ENCODE data around the gene KCNIP3. TPM values are rescaled to one million over a fixed set of nuclear protein-coding genes. Genes with fewer than 3 reads are reported as not detected.

The KCNIP3 gene
- total and polyA plus RNA-seq, 9 of the 15 experiments (the other 6 are each of a cell fraction or from before 2014, with no cell fraction given): 0.04 TPM; not detected in 8

DNA sequence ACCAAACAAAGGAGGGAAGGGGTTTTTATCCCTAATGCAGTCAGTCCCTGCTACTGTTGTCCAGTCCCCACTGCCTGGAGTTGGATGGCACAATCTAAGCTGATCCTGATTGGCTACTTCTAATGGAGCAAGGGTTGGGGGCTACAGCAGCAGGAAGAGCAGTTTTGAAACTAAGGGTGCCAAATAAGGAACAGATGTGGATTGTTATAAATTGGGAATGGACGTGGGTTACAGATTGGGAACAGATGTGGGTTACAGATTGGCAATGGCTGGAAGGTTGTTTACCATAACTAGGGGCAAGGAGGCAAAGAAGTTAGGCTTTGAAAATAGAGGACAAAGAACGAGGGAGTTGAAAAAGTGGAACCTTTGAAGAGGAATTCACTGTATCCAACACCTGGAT lies 38.9 kb upstream of the KCNIP3 start:
- Histone ChIP-seq H3K9me1 (ENCODE audit: control insufficient read depth, insufficient read depth, low read length) (no peaks in the 10 kb centered on the region), H3K4me2 (ENCODE audit: insufficient read depth, low read length) (no peak overlapping the region), H3K9ac (ENCODE audit: insufficient read depth in 1 of 2, low read depth in 2 of 2, low read length in 2 of 2) (no peak overlapping the region), H3K27ac (ENCODE audit: extremely low read depth, low read depth, low read length) (no peak overlapping the region), H2AFZ (ENCODE audit: low read depth, low read length) (no peak overlapping the region), H3K4me3 (no peak overlapping the region), H3K79me2 (ENCODE audit: control insufficient read depth, insufficient read depth, low read length) (no peaks in the 10 kb centered on the region), H3K9me3 (replicated peaks; ENCODE audit: control insufficient read depth, insufficient read depth, low read depth, low read length) (no peaks in the 10 kb centered on the region), H3K27me3 (ENCODE audit: control insufficient read depth in 2 of 2, insufficient read depth in 2 of 2, low read length in 2 of 2) (peaks cover 2 to 10% of the 10 kb centered on the region in 2 experiments; a peak in 2 of 5 replicates), H3K36me3 (ENCODE audit: control insufficient read depth, insufficient read depth, low read length) (no peaks in the 10 kb centered on the region), H3K4me1 (replicated peaks in 1 of 2; ENCODE audit: control insufficient read depth in 2 of 2, insufficient read depth in 2 of 2, low read length in 2 of 2) (no peaks in the 10 kb centered on the region), H4K20me1 (replicated peaks; ENCODE audit: control insufficient read depth, insufficient read depth, low read length) (no peaks in the 10 kb centered on the region)
- FAIRE-seq: no peak
- DNase-seq (ENCODE audit: extremely low read depth in 1 of 4, low spot score in 3 of 4): no peak
- POLR2A ChIA-PET: interaction anchor here (0.7 kb wide), 1 partner anchor 10 kb away, joined by 4 read pairs; no protein-coding TSS in a partner anchor
- intact Hi-C loops (cut with micrococcal nuclease) (no loop called here), in situ Hi-C loops (cut with MboI) (no loop called here)
- CTCF ChIA-PET (ENCODE audit: low intra/inter-chr PET ratio): interaction anchor here (0.6 kb wide), 1 partner anchor 144 kb away, joined by 3 read pairs; no protein-coding TSS in a partner anchor
- no TSS peak for BruUV-seq (replicated peaks)
- 0% methylated on average over 2 of the region's 2 CpGs for WGBS (ENCODE audit: insufficient coverage, low coverage, missing lambda C conversion rate)
- ATAC-seq: no peak
- TF ChIP-seq, protein P1, sequence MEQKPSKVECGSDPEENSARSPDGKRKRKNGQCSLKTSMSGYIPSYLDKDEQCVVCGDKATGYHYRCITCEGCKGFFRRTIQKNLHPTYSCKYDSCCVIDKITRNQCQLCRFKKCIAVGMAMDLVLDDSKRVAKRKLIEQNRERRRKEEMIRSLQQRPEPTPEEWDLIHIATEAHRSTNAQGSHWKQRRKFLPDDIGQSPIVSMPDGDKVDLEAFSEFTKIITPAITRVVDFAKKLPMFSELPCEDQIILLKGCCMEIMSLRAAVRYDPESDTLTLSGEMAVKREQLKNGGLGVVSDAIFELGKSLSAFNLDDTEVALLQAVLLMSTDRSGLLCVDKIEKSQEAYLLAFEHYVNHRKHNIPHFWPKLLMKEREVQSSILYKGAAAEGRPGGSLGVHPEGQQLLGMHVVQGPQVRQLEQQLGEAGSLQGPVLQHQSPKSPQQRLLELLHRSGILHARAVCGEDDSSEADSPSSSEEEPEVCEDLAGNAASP (IDR thresholded peaks at IDR 0.05): no peak
- no peak for TF ChIP-seq SIN3B (IDR thresholded peaks at IDR 0.05; ENCODE audit: low read depth)
- no peak for TF ChIP-seq HDAC8 (tag; IDR thresholded peaks at IDR 0.05)
- TF ChIP-seq, protein P2, sequence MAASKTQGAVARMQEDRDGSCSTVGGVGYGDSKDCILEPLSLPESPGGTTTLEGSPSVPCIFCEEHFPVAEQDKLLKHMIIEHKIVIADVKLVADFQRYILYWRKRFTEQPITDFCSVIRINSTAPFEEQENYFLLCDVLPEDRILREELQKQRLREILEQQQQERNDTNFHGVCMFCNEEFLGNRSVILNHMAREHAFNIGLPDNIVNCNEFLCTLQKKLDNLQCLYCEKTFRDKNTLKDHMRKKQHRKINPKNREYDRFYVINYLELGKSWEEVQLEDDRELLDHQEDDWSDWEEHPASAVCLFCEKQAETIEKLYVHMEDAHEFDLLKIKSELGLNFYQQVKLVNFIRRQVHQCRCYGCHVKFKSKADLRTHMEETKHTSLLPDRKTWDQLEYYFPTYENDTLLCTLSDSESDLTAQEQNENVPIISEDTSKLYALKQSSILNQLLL (CRISPR knock-in tag; IDR thresholded peaks at IDR 0.05; ENCODE audit: borderline replicate concordance): no peak
- TF ChIP-seq CBX5 (IDR thresholded peaks at IDR 0.05; ENCODE audit: borderline replicate concordance, low read depth): no peak
- TF ChIP-seq IRF2 (CRISPR knock-in tag; IDR thresholded peaks at IDR 0.05): no peak
- no peak for TF ChIP-seq NRF1 (conservative IDR thresholded peaks at IDR 0.05 in 1 of 2, IDR thresholded peaks at IDR 0.05 in 1 of 2)
- no peak for TF ChIP-seq EP400 (IDR thresholded peaks at IDR 0.05)
- TF ChIP-seq, protein P3, sequence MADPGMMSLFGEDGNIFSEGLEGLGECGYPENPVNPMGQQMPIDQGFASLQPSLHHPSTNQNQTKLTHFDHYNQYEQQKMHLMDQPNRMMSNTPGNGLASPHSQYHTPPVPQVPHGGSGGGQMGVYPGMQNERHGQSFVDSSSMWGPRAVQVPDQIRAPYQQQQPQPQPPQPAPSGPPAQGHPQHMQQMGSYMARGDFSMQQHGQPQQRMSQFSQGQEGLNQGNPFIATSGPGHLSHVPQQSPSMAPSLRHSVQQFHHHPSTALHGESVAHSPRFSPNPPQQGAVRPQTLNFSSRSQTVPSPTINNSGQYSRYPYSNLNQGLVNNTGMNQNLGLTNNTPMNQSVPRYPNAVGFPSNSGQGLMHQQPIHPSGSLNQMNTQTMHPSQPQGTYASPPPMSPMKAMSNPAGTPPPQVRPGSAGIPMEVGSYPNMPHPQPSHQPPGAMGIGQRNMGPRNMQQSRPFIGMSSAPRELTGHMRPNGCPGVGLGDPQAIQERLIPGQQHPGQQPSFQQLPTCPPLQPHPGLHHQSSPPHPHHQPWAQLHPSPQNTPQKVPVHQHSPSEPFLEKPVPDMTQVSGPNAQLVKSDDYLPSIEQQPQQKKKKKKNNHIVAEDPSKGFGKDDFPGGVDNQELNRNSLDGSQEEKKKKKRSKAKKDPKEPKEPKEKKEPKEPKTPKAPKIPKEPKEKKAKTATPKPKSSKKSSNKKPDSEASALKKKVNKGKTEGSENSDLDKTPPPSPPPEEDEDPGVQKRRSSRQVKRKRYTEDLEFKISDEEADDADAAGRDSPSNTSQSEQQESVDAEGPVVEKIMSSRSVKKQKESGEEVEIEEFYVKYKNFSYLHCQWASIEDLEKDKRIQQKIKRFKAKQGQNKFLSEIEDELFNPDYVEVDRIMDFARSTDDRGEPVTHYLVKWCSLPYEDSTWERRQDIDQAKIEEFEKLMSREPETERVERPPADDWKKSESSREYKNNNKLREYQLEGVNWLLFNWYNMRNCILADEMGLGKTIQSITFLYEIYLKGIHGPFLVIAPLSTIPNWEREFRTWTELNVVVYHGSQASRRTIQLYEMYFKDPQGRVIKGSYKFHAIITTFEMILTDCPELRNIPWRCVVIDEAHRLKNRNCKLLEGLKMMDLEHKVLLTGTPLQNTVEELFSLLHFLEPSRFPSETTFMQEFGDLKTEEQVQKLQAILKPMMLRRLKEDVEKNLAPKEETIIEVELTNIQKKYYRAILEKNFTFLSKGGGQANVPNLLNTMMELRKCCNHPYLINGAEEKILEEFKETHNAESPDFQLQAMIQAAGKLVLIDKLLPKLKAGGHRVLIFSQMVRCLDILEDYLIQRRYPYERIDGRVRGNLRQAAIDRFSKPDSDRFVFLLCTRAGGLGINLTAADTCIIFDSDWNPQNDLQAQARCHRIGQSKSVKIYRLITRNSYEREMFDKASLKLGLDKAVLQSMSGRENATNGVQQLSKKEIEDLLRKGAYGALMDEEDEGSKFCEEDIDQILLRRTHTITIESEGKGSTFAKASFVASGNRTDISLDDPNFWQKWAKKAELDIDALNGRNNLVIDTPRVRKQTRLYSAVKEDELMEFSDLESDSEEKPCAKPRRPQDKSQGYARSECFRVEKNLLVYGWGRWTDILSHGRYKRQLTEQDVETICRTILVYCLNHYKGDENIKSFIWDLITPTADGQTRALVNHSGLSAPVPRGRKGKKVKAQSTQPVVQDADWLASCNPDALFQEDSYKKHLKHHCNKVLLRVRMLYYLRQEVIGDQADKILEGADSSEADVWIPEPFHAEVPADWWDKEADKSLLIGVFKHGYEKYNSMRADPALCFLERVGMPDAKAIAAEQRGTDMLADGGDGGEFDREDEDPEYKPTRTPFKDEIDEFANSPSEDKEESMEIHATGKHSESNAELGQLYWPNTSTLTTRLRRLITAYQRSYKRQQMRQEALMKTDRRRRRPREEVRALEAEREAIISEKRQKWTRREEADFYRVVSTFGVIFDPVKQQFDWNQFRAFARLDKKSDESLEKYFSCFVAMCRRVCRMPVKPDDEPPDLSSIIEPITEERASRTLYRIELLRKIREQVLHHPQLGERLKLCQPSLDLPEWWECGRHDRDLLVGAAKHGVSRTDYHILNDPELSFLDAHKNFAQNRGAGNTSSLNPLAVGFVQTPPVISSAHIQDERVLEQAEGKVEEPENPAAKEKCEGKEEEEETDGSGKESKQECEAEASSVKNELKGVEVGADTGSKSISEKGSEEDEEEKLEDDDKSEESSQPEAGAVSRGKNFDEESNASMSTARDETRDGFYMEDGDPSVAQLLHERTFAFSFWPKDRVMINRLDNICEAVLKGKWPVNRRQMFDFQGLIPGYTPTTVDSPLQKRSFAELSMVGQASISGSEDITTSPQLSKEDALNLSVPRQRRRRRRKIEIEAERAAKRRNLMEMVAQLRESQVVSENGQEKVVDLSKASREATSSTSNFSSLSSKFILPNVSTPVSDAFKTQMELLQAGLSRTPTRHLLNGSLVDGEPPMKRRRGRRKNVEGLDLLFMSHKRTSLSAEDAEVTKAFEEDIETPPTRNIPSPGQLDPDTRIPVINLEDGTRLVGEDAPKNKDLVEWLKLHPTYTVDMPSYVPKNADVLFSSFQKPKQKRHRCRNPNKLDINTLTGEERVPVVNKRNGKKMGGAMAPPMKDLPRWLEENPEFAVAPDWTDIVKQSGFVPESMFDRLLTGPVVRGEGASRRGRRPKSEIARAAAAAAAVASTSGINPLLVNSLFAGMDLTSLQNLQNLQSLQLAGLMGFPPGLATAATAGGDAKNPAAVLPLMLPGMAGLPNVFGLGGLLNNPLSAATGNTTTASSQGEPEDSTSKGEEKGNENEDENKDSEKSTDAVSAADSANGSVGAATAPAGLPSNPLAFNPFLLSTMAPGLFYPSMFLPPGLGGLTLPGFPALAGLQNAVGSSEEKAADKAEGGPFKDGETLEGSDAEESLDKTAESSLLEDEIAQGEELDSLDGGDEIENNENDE (IDR thresholded peaks at IDR 0.05; ENCODE audit: low read depth, low read length): no peak

All from K562 (cell line).